GM19351 (cell line): ENCODE measurements around the gene TTC24.
"Not testable (repeated sequence)": the region's sequence is repeated elsewhere in the genome, so short reads cannot be mapped to it uniquely, and the experiment has no call there.

ENCODE experiments used
- ATAC-seq: cut with Tn5 transposase; IDR thresholded peaks from one replicate; pipeline ENCODE4 v1.9.1; 2021; ENCODE audit warnings: mild to moderate bottlenecking, moderate library complexity; ENCODE audit not compliant: unreplicated experiment

The TTC24 gene

GRCh38 chr1:156579472-156579871, at the start of gene TTC24:
Gene TTC24, plus strand, starts transcription at chr1:156579723. Its CDS starts 1,642 bp downstream, at chr1:156581365.
- ATAC-seq, result no peak

GRCh38 chr1:156530006-156530405, 49.5 kb upstream of the TTC24 start:
- ATAC-seq, result no peak

GRCh38 chr1:156532374-156532773, 47.1 kb upstream of the TTC24 start:
- no peak for ATAC-seq

GRCh38 chr1:156533568-156534220, 45.8 kb upstream of the TTC24 start:
- no peak for ATAC-seq

GRCh38 chr1:156534424-156535060, 45.0 kb upstream of the TTC24 start:
- no peak for ATAC-seq

- no peak for ATAC-seq
Measured at GRCh38 chr1:156537027-156537426, 42.5 kb upstream of the TTC24 start.

- ATAC-seq, result no peak
Measured at GRCh38 chr1:156538711-156539440, 40.6 kb upstream of the TTC24 start.

GRCh38 chr1:156539818-156540355, 39.6 kb upstream of the TTC24 start:
- ATAC-seq, result no peak

GRCh38 chr1:156540955-156541354, 38.6 kb upstream of the TTC24 start:
- no peak for ATAC-seq

- no peak for ATAC-seq
Measured at GRCh38 chr1:156543066-156543465, 36.5 kb upstream of the TTC24 start.

- ATAC-seq, result no peak
Measured at GRCh38 chr1:156544592-156545102, 34.9 kb upstream of the TTC24 start.

- no peak for ATAC-seq
Measured at GRCh38 chr1:156546267-156546666, 33.3 kb upstream of the TTC24 start.

GRCh38 chr1:156547434-156547833, 32.1 kb upstream of the TTC24 start:
- no peak for ATAC-seq

GRCh38 chr1:156547982-156548381, 31.5 kb upstream of the TTC24 start:
- no peak for ATAC-seq

GRCh38 chr1:156549390-156549789, 30.1 kb upstream of the TTC24 start:
- ATAC-seq, result no peak

- no peak for ATAC-seq
Measured at GRCh38 chr1:156549831-156550230, 29.7 kb upstream of the TTC24 start.

- ATAC-seq, result no peak
Measured at GRCh38 chr1:156550346-156550745, 29.2 kb upstream of the TTC24 start.

- ATAC-seq, result no peak
Measured at GRCh38 chr1:156551066-156551643, 28.4 kb upstream of the TTC24 start.

- ATAC-seq, result no peak
Measured at GRCh38 chr1:156551869-156552268, 27.7 kb upstream of the TTC24 start.

- ATAC-seq, result no peak
Measured at GRCh38 chr1:156552518-156552917, 27.0 kb upstream of the TTC24 start.

- ATAC-seq, result not testable (repeated sequence)
Measured at GRCh38 chr1:156552937-156553336, 26.6 kb upstream of the TTC24 start.
